ENCODE data around the gene STIMATE. TPM values are rescaled to one million over a fixed set of nuclear protein-coding genes. Genes with fewer than 3 reads are reported as not detected.

STIMATE gene
- total RNA-seq, 6 experiments from 2014 or later, result 18.4 to 25.6 (median 21.7) TPM

- H3K4me1 Mint-ChIP-seq (ENCODE audit: low read depth), result peaks cover 23% of the 10 kb centered on the region
- H3K36me3 Mint-ChIP-seq (ENCODE audit: low read depth), result no peaks in the 10 kb centered on the region
- TF ChIP-seq CTCF (IDR thresholded peaks at IDR 0.05), result no peak
- no peaks in the 10 kb centered on the region for H3K9me3 Mint-ChIP-seq
- H3K4me3 Mint-ChIP-seq, result no peak overlapping the region
- DNase-seq, result no peak
- H3K27me3 Mint-ChIP-seq (ENCODE audit: insufficient read depth), result peaks cover 14% of the 10 kb centered on the region
- H3K27ac Mint-ChIP-seq, result no peak overlapping the region
Measured at GRCh38 chr3:52829906-52830463, 67.4 kb downstream of the STIMATE start.

- peaks cover 22% of the 10 kb centered on the region for H3K4me1 Mint-ChIP-seq (ENCODE audit: low read depth)
- no peak for TF ChIP-seq CTCF (IDR thresholded peaks at IDR 0.05)
- no peak overlapping the region for H3K4me3 Mint-ChIP-seq
- H3K36me3 Mint-ChIP-seq (ENCODE audit: low read depth), result no peaks in the 10 kb centered on the region
- no peaks in the 10 kb centered on the region for H3K9me3 Mint-ChIP-seq
- DNase-seq, result no peak
- H3K27ac Mint-ChIP-seq, result no peak overlapping the region
- peaks cover 14% of the 10 kb centered on the region for H3K27me3 Mint-ChIP-seq (ENCODE audit: insufficient read depth)
Measured at GRCh38 chr3:52829482-52829881, 67.9 kb downstream of the STIMATE start.

- H3K27ac Mint-ChIP-seq, result no peak overlapping the region
- H3K27me3 Mint-ChIP-seq (ENCODE audit: insufficient read depth), result peaks cover 14% of the 10 kb centered on the region
- no peak overlapping the region for H3K4me3 Mint-ChIP-seq
- no peaks in the 10 kb centered on the region for H3K36me3 Mint-ChIP-seq (ENCODE audit: low read depth)
- DNase-seq, result no peak
- H3K9me3 Mint-ChIP-seq, result no peaks in the 10 kb centered on the region
- peaks cover 22% of the 10 kb centered on the region for H3K4me1 Mint-ChIP-seq (ENCODE audit: low read depth)
- TF ChIP-seq CTCF (IDR thresholded peaks at IDR 0.05), result peak; percentile 33
Measured at GRCh38 chr3:52827866-52828376, 69.4 kb downstream of the STIMATE start.

GRCh38 chr3:52827441-52827840 is 69.9 kb downstream of the STIMATE start:
- Mint-ChIP-seq H3K36me3 (ENCODE audit: low read depth) (no peaks in the 10 kb centered on the region), H3K27me3 (ENCODE audit: insufficient read depth) (peaks cover 14% of the 10 kb centered on the region), H3K27ac (no peak overlapping the region), H3K4me3 (no peak overlapping the region), H3K9me3 (no peaks in the 10 kb centered on the region), H3K4me1 (ENCODE audit: low read depth) (peaks cover 22% of the 10 kb centered on the region)
- peak; percentile 10 for DNase-seq
- TF ChIP-seq CTCF (IDR thresholded peaks at IDR 0.05), result no peak

- Mint-ChIP-seq H3K27ac (no peak overlapping the region), H3K9me3 (no peaks in the 10 kb centered on the region), H3K4me1 (ENCODE audit: low read depth) (peaks cover 5% of the 10 kb centered on the region), H3K4me3 (no peak overlapping the region), H3K27me3 (ENCODE audit: insufficient read depth) (peaks cover 13% of the 10 kb centered on the region), H3K36me3 (ENCODE audit: low read depth) (no peaks in the 10 kb centered on the region)
- DNase-seq, result no peak
- TF ChIP-seq CTCF (IDR thresholded peaks at IDR 0.05), result no peak
Measured at GRCh38 chr3:52824037-52824436, 73.3 kb downstream of the STIMATE start.
